H1 (cell line): ENCODE measurements around the gene RBM19. TPM values are rescaled to one million over a fixed set of nuclear protein-coding genes. Genes with fewer than 3 reads are reported as not detected.

ENCODE experiments used
- KDM5A ChIP-seq: fragments of 200-600 bp; IDR thresholded peaks from 2 replicates; pipeline ENCODE4 v1.7.1; 2012; ENCODE audit warnings: mild to moderate bottlenecking, low read length, inconsistent platforms, mixed read lengths
- SAP30 ChIP-seq: fragments of 300-600 bp; sonication (generic); IDR thresholded peaks from 2 replicates; pipeline ENCODE4 v1.7.1; 2012; ENCODE audit warnings: low read length, moderate library complexity, mild to moderate bottlenecking, inconsistent platforms; ENCODE audit not compliant: insufficient read depth, insufficient replicate concordance
- polyA plus RNA-seq, 7 experiments: library from polyadenylated mRNA; depleted of rRNA in 3 of 7; stranded (reverse) in 5 of 7; unstranded in 2 of 7; fragments of >200 nt in 5 of 7; fragments of 200-250 nt in 2 of 7; gene quantifications; 1 replicate in 5 of 7; 2 replicates in 1 of 7; 4 replicates in 1 of 7; pipeline versions ENCODE4 v1.2.1 to v1.2.3, GENCODE V29; 2011 to 2013; ENCODE audit warnings: missing spikeins in 2 of 7, mixed read lengths in 2 of 7
- total RNA-seq: library from RNA; stranded (reverse); fragmentation: NEBNext Ultra II Directional; extraction: Animal tissue kit (Norgen Biotek cat#: 25700); gene quantifications from 2 replicates; pipeline ENCODE4 v1.2.1, GENCODE V29; 2021

RBM19 gene
- total and polyA plus RNA-seq, 2 of the 8 experiments (the other 6 are each of a cell fraction or from before 2014, with no cell fraction given), result 23.4 to 61.9 TPM

- no peak for TF ChIP-seq KDM5A
- no peak for TF ChIP-seq SAP30
Observed at GRCh38 chr12:113892556-113892955, 73.6 kb downstream of the RBM19 start (continued).
